ENCODE data around the gene ORAI3. TPM values are rescaled to one million over a fixed set of nuclear protein-coding genes. Genes with fewer than 3 reads are reported as not detected.

ORAI3 gene
- polyA plus RNA-seq, 1 donor from 2014 or later, result 7.3 TPM

DNA sequence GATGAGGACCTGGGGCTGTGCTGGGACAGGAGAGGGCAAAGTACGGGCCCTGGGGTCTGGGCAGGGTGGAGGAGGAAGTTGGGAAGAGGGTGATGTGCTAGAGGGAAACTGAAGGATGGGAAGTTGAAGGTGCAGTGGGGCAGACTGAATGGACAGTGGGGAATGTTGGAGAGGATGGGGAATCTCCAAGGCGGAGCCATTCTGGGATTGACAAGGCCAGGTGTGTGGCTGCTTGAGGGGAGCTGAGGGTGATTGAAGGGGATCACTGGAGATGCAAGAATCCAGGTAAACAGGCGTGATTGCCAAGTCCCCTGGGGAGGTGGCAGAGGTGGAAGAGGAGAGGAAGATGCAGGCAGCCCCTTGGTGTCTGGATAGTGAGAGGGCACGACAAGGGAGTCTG lies 27.6 kb downstream of the ORAI3 start:
- Histone ChIP-seq H2AFZ (ENCODE audit: low read depth, low read length) (no peak overlapping the region), H3K36me3 (ENCODE audit: insufficient read depth, low read length) (no peaks in the 10 kb centered on the region), H3K27ac (ENCODE audit: low read length) (no peak overlapping the region), H3K4me2 (ENCODE audit: low read length) (no peak overlapping the region), H3K9ac (ENCODE audit: low read length) (no peak overlapping the region), H3K9me3 (ENCODE audit: low read length) (no peaks in the 10 kb centered on the region), H3K27me3 (ENCODE audit: insufficient read depth, low read depth, low read length) (no peaks in the 10 kb centered on the region), H3K9me2 (ENCODE audit: insufficient read depth, low read length) (no peaks in the 10 kb centered on the region), H4K20me1 (ENCODE audit: insufficient read depth) (no peaks in the 10 kb centered on the region), H3K79me2 (replicated peaks; ENCODE audit: insufficient read depth, low read length) (no peaks in the 10 kb centered on the region), H3F3A (ENCODE audit: insufficient read depth, low read length, poor library complexity, severe bottlenecking) (no peaks in the 10 kb centered on the region), H3K4me3 (ENCODE audit: low read length) (no peak overlapping the region)
- no peak for TF ChIP-seq MXI1 (conservative IDR thresholded peaks at IDR 0.05; ENCODE audit: poor library complexity, severe bottlenecking)
- TF ChIP-seq EP300 (conservative IDR thresholded peaks at IDR 0.05; ENCODE audit: poor library complexity, severe bottlenecking), result no peak
- TF ChIP-seq, protein P1, sequence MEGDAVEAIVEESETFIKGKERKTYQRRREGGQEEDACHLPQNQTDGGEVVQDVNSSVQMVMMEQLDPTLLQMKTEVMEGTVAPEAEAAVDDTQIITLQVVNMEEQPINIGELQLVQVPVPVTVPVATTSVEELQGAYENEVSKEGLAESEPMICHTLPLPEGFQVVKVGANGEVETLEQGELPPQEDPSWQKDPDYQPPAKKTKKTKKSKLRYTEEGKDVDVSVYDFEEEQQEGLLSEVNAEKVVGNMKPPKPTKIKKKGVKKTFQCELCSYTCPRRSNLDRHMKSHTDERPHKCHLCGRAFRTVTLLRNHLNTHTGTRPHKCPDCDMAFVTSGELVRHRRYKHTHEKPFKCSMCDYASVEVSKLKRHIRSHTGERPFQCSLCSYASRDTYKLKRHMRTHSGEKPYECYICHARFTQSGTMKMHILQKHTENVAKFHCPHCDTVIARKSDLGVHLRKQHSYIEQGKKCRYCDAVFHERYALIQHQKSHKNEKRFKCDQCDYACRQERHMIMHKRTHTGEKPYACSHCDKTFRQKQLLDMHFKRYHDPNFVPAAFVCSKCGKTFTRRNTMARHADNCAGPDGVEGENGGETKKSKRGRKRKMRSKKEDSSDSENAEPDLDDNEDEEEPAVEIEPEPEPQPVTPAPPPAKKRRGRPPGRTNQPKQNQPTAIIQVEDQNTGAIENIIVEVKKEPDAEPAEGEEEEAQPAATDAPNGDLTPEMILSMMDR (IDR thresholded peaks at IDR 0.05; ENCODE audit: poor library complexity, severe bottlenecking), result no peak
- no peak for TF ChIP-seq EZH2 (IDR thresholded peaks at IDR 0.05; ENCODE audit: borderline replicate concordance, insufficient read depth, low read length, poor library complexity, severe bottlenecking)
- no peak for TF ChIP-seq TAF1 (IDR thresholded peaks at IDR 0.05; ENCODE audit: low read depth)
- no peak for TF ChIP-seq POLR2AphosphoS5 (IDR thresholded peaks at IDR 0.05)
- no peak for TF ChIP-seq SMC3 (conservative IDR thresholded peaks at IDR 0.05; ENCODE audit: poor library complexity)
- TF ChIP-seq, protein P2, sequence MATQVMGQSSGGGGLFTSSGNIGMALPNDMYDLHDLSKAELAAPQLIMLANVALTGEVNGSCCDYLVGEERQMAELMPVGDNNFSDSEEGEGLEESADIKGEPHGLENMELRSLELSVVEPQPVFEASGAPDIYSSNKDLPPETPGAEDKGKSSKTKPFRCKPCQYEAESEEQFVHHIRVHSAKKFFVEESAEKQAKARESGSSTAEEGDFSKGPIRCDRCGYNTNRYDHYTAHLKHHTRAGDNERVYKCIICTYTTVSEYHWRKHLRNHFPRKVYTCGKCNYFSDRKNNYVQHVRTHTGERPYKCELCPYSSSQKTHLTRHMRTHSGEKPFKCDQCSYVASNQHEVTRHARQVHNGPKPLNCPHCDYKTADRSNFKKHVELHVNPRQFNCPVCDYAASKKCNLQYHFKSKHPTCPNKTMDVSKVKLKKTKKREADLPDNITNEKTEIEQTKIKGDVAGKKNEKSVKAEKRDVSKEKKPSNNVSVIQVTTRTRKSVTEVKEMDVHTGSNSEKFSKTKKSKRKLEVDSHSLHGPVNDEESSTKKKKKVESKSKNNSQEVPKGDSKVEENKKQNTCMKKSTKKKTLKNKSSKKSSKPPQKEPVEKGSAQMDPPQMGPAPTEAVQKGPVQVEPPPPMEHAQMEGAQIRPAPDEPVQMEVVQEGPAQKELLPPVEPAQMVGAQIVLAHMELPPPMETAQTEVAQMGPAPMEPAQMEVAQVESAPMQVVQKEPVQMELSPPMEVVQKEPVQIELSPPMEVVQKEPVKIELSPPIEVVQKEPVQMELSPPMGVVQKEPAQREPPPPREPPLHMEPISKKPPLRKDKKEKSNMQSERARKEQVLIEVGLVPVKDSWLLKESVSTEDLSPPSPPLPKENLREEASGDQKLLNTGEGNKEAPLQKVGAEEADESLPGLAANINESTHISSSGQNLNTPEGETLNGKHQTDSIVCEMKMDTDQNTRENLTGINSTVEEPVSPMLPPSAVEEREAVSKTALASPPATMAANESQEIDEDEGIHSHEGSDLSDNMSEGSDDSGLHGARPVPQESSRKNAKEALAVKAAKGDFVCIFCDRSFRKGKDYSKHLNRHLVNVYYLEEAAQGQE (IDR thresholded peaks at IDR 0.05; ENCODE audit: borderline replicate concordance), result no peak
- TF ChIP-seq RAD21 (conservative IDR thresholded peaks at IDR 0.05), result no peak

DNA sequence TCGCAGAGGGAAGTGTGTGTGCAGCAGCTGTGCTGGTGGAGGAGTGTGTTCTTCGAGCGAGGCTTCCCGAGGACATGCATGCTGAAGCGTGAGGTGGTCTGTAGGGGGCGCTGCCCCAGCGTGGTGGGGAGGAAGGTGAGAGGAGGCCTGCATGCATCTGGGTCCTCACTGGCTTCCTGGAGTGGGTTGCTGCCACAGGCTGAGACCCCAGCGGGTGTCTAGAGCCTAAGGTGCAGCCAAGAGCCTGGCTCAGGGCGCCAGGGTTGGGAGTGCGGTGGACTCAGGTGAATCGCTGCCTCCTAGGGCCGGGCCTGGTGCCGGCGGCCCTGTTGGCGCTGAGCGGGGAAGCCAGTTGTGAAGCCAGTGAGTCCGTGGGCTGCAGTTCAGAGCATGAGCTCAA lies 28.6 kb downstream of the ORAI3 start:
- no peak overlapping the region for H2AFZ ChIP-seq (ENCODE audit: low read depth, low read length)
- no peak overlapping the region for H3K9ac ChIP-seq (ENCODE audit: low read length)
- H3K27ac ChIP-seq (ENCODE audit: low read length), result no peak overlapping the region
- H3K4me2 ChIP-seq (ENCODE audit: low read length), result no peak overlapping the region
- no peak overlapping the region for H3K4me3 ChIP-seq (ENCODE audit: low read length)
- TF ChIP-seq POLR2AphosphoS5 (IDR thresholded peaks at IDR 0.05) (no peak), RAD21 (conservative IDR thresholded peaks at IDR 0.05) (no peak), SMC3 (conservative IDR thresholded peaks at IDR 0.05; ENCODE audit: poor library complexity) (no peak), EP300 (conservative IDR thresholded peaks at IDR 0.05; ENCODE audit: poor library complexity, severe bottlenecking) (no peak)
- no peaks in the 10 kb centered on the region for H3K27me3 ChIP-seq (ENCODE audit: insufficient read depth, low read depth, low read length)
- no peaks in the 10 kb centered on the region for H3F3A ChIP-seq (ENCODE audit: insufficient read depth, low read length, poor library complexity, severe bottlenecking)
- no peaks in the 10 kb centered on the region for H3K9me2 ChIP-seq (ENCODE audit: insufficient read depth, low read length)
- no peaks in the 10 kb centered on the region for H4K20me1 ChIP-seq (ENCODE audit: insufficient read depth)
- H3K79me2 ChIP-seq (replicated peaks; ENCODE audit: insufficient read depth, low read length), result no peaks in the 10 kb centered on the region
- no peaks in the 10 kb centered on the region for H3K36me3 ChIP-seq (ENCODE audit: insufficient read depth, low read length)
- no peaks in the 10 kb centered on the region for H3K9me3 ChIP-seq (ENCODE audit: low read length)
